ENCODE data around the gene SCYL3.
A peak's percentile ranks its signal among the peaks of the same experiment; 100 is the strongest.

The SCYL3 gene

DNA sequence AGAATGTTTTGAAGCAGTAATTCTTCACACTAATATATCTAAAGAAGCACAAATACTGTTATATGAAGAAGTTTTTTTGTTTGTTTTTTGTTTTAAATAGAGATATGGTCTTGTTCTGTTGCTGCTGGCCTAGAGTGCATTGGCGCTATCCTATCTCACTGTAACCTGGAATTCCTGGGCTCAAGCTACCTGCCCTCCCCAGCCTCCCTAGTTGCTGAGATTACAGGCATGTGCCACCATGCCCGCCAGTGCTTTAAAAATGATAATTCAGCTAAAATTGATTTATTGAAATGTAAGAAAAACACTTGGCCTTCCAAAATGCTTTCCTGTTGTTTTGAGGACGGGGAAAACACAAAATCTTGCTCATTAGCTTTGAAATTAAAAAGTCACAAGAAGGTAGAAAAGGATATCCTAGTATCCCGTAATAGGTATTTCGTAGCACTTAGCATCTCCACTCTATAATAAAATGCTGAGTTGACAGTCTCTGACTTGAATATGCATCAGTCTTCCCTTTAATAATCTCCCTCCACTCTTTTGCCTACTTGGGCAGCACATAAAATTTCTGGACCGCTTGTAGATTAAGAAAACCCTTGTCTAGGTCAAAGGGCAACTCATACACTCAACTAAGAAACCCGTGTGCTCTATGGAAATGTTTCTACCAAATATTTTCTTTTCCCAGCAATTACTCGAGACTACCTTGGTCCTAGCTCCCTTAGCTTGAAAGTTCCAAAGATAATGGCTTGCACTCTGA is 1.3 kb downstream of the SCYL3 start:
- Mint-ChIP-seq H3K4me3 (peak overlapping the region; percentile 87), H3K27ac (peak overlapping the region; percentile 100), H3K4me1 (ENCODE audit: low read depth) (peaks cover 44% of the 10 kb centered on the region), H3K27me3 (peaks cover 10% of the 10 kb centered on the region), H3K9me3 (no peaks in the 10 kb centered on the region), H3K36me3 (ENCODE audit: low read depth) (peaks cover 19% of the 10 kb centered on the region)
- intact Hi-C loops (cut with micrococcal nuclease): loop anchor here (5.0 to 10.0 kb wide), 5 partner anchors 180 to 1422 kb away; partner anchors contain the start of genes BLZF1, FMO4, GORAB and KIFAP3

GRCh38 chr1:169891539-169891885 is 2.2 kb downstream of the SCYL3 start:
- H3K4me1 Mint-ChIP-seq (ENCODE audit: low read depth): peaks cover 43% of the 10 kb centered on the region

GRCh38 chr1:169890761-169891538 is 2.7 kb downstream of the SCYL3 start:
- H3K4me1 Mint-ChIP-seq (ENCODE audit: low read depth): peaks cover 37% of the 10 kb centered on the region
- H3K27me3 Mint-ChIP-seq: no peaks in the 10 kb centered on the region
- peaks cover 25% of the 10 kb centered on the region for H3K36me3 Mint-ChIP-seq (ENCODE audit: low read depth)
- no peak overlapping the region for H3K4me3 Mint-ChIP-seq
- intact Hi-C loops (cut with micrococcal nuclease): loop anchor here (5.0 to 10.0 kb wide), 5 partner anchors 181 to 1424 kb away; partner anchors contain the start of genes BLZF1, FMO4, GORAB and KIFAP3
- no peak overlapping the region for H3K27ac Mint-ChIP-seq
- no peaks in the 10 kb centered on the region for H3K9me3 Mint-ChIP-seq

More at GRCh38 chr1:169891539-169891885, 2.2 kb downstream of the SCYL3 start:
- Mint-ChIP-seq H3K9me3 (no peaks in the 10 kb centered on the region), H3K27ac (no peak overlapping the region), H3K27me3 (peaks cover 3% of the 10 kb centered on the region), H3K4me3 (no peak overlapping the region), H3K36me3 (ENCODE audit: low read depth) (peaks cover 19% of the 10 kb centered on the region)
- intact Hi-C loops (cut with micrococcal nuclease): loop anchor here (5.0 to 10.0 kb wide), 5 partner anchors 181 to 1423 kb away; partner anchors contain the start of genes BLZF1, FMO4, GORAB and KIFAP3

DNA sequence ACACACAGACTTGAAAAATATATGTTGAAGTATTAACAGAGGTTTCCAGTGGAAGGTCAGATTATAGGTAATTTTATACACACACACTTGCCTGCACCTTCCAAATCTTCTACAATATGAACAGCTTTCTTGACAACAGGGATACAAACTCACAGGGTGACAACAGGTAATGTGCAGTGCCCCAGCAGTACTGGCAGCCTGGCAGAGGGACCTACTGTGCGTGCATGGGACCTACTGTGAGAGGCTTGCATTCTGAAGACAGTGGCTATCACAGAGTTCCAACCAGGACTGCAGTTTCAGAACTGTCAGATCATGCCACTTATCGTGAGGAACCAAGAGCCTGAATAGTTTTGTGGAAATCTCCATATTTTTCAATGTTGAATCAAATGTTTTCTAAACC is 3.8 kb downstream of the SCYL3 start:
- no peak overlapping the region for H3K27ac Mint-ChIP-seq
- peaks cover 32% of the 10 kb centered on the region for H3K4me1 Mint-ChIP-seq (ENCODE audit: low read depth)
- H3K27me3 Mint-ChIP-seq: no peaks in the 10 kb centered on the region
- no peaks in the 10 kb centered on the region for H3K9me3 Mint-ChIP-seq
- peaks cover 32% of the 10 kb centered on the region for H3K36me3 Mint-ChIP-seq (ENCODE audit: low read depth)
- intact Hi-C loops (cut with micrococcal nuclease): loop anchor here (5.0 to 10.0 kb wide), 5 partner anchors 182 to 1425 kb away; partner anchors contain the start of genes BLZF1, FMO4, GORAB and KIFAP3
- H3K4me3 Mint-ChIP-seq: no peak overlapping the region

GRCh38 chr1:169886931-169887330 is 6.8 kb downstream of the SCYL3 start:
- H3K4me3 Mint-ChIP-seq: no peak overlapping the region
- H3K4me1 Mint-ChIP-seq (ENCODE audit: low read depth): peaks cover 29% of the 10 kb centered on the region

GRCh38 chr1:169886422-169886821 is 7.3 kb downstream of the SCYL3 start:
- H3K4me3 Mint-ChIP-seq: no peak overlapping the region
- no peaks in the 10 kb centered on the region for H3K9me3 Mint-ChIP-seq
- H3K4me1 Mint-ChIP-seq (ENCODE audit: low read depth): peaks cover 25% of the 10 kb centered on the region
- intact Hi-C loops (cut with micrococcal nuclease): no loop called here
- H3K36me3 Mint-ChIP-seq (ENCODE audit: low read depth): peaks cover 41% of the 10 kb centered on the region
- no peaks in the 10 kb centered on the region for H3K27me3 Mint-ChIP-seq
- no peak overlapping the region for H3K27ac Mint-ChIP-seq

More at GRCh38 chr1:169886931-169887330, 6.8 kb downstream of the SCYL3 start:
- Mint-ChIP-seq H3K36me3 (ENCODE audit: low read depth) (peaks cover 35% of the 10 kb centered on the region), H3K27me3 (no peaks in the 10 kb centered on the region), H3K9me3 (no peaks in the 10 kb centered on the region), H3K27ac (no peak overlapping the region)
- intact Hi-C loops (cut with micrococcal nuclease): no loop called here

- intact Hi-C loops (cut with micrococcal nuclease): no loop called here
- H3K36me3 Mint-ChIP-seq (ENCODE audit: low read depth): peaks cover 43% of the 10 kb centered on the region
- H3K27ac Mint-ChIP-seq: no peak overlapping the region
- no peaks in the 10 kb centered on the region for H3K9me3 Mint-ChIP-seq
- H3K4me1 Mint-ChIP-seq (ENCODE audit: low read depth): peaks cover 15% of the 10 kb centered on the region
- H3K4me3 Mint-ChIP-seq: no peak overlapping the region
- H3K27me3 Mint-ChIP-seq: no peaks in the 10 kb centered on the region
Measured at GRCh38 chr1:169885207-169885606, 8.5 kb downstream of the SCYL3 start.

GRCh38 chr1:169884634-169885033 is 9.1 kb downstream of the SCYL3 start:
- intact Hi-C loops (cut with micrococcal nuclease): no loop called here
- Mint-ChIP-seq H3K4me1 (ENCODE audit: low read depth) (peaks cover 11% of the 10 kb centered on the region), H3K27ac (no peak overlapping the region), H3K9me3 (no peaks in the 10 kb centered on the region), H3K4me3 (no peak overlapping the region), H3K27me3 (no peaks in the 10 kb centered on the region), H3K36me3 (ENCODE audit: low read depth) (peaks cover 42% of the 10 kb centered on the region)

- peaks cover 58% of the 10 kb centered on the region for H3K36me3 Mint-ChIP-seq (ENCODE audit: low read depth)
- peaks cover 11% of the 10 kb centered on the region for H3K4me1 Mint-ChIP-seq (ENCODE audit: low read depth)
- intact Hi-C loops (cut with micrococcal nuclease): no loop called here
- H3K27me3 Mint-ChIP-seq: no peaks in the 10 kb centered on the region
- no peak overlapping the region for H3K4me3 Mint-ChIP-seq
- no peak overlapping the region for H3K27ac Mint-ChIP-seq
- no peaks in the 10 kb centered on the region for H3K9me3 Mint-ChIP-seq
Measured at GRCh38 chr1:169882039-169882511, 11.6 kb downstream of the SCYL3 start.

GRCh38 chr1:169879034-169879840 is 14.5 kb downstream of the SCYL3 start:
- Mint-ChIP-seq H3K4me1 (ENCODE audit: low read depth) (peaks cover 11% of the 10 kb centered on the region), H3K36me3 (ENCODE audit: low read depth) (peaks cover 73% of the 10 kb centered on the region), H3K9me3 (no peaks in the 10 kb centered on the region), H3K4me3 (no peak overlapping the region), H3K27me3 (no peaks in the 10 kb centered on the region), H3K27ac (no peak overlapping the region)
- intact Hi-C loops (cut with micrococcal nuclease): no loop called here

GRCh38 chr1:169878498-169878897 is 15.2 kb downstream of the SCYL3 start:
- no peaks in the 10 kb centered on the region for H3K9me3 Mint-ChIP-seq
- no peak overlapping the region for H3K27ac Mint-ChIP-seq
- H3K4me1 Mint-ChIP-seq (ENCODE audit: low read depth): peaks cover 11% of the 10 kb centered on the region
- peaks cover 80% of the 10 kb centered on the region for H3K36me3 Mint-ChIP-seq (ENCODE audit: low read depth)
- no peak overlapping the region for H3K4me3 Mint-ChIP-seq
- intact Hi-C loops (cut with micrococcal nuclease): no loop called here
- H3K27me3 Mint-ChIP-seq: no peaks in the 10 kb centered on the region

DNA sequence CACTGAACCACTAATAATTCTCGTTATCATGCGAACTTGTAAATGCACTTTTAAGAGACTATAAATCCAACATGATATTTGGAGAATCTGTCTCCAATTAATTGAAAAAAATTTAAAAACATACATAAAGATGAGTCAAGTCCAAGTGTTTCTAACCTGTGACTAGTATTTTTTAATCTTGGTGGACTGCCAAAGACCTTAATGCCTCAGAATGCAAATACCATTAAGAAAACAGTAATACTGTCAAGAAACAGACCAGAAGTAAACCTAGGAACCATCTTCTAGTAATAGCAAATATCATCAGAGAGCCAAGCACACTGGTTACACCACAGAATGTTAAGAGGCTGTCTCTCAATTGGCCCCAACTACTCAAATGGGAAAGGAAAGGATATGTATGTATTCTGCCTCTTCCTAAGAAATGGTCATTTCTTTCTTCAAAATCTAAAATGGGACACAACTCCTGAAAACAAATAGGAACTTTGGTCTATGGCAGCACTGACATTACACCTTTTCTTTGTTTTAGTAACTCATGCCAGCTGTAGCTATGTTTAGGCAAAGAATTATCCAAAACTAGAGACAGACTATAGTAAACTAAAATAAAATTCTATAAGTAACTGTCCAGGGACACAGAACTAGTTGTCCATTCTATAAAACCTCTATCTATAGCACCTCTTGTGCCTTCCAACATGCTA is 15.8 kb downstream of the SCYL3 start:
- Mint-ChIP-seq H3K27me3 (no peaks in the 10 kb centered on the region), H3K27ac (no peak overlapping the region), H3K4me1 (ENCODE audit: low read depth) (peaks cover 7% of the 10 kb centered on the region), H3K9me3 (peaks cover 3% of the 10 kb centered on the region), H3K4me3 (no peak overlapping the region), H3K36me3 (ENCODE audit: low read depth) (peaks cover 80% of the 10 kb centered on the region)
- intact Hi-C loops (cut with micrococcal nuclease): no loop called here

GRCh38 chr1:169874229-169874628 is 19.5 kb downstream of the SCYL3 start:
- H3K27ac Mint-ChIP-seq: no peak overlapping the region
- H3K4me3 Mint-ChIP-seq: no peak overlapping the region
- H3K4me1 Mint-ChIP-seq (ENCODE audit: low read depth): peaks cover 2% of the 10 kb centered on the region
- intact Hi-C loops (cut with micrococcal nuclease): no loop called here
- H3K36me3 Mint-ChIP-seq (ENCODE audit: low read depth): peaks cover 95% of the 10 kb centered on the region
- peaks cover 6% of the 10 kb centered on the region for H3K9me3 Mint-ChIP-seq
- no peaks in the 10 kb centered on the region for H3K27me3 Mint-ChIP-seq

All from dendritic cell treated with granulocyte-macrophage colony-stimulating factor and Interleukin-4, amounts not matched to agents 40 ng/mL and 50 ng/mL, for 4 days (primary cell).